ENCODE measurements around the gene TRIM17.

The TRIM17 gene

GRCh38 chr1:228358039-228358763 lies 58.5 kb downstream of the TRIM17 start:
- no peaks in the 10 kb centered on the region for H3F3A ChIP-seq (ENCODE audit: control insufficient read depth, insufficient read depth)

More at GRCh38 chr1:228358039-228358763, 58.5 kb downstream of the TRIM17 start:
- Histone ChIP-seq H3K36me3 (ENCODE audit: control insufficient read depth, low read length) (no peaks in the 10 kb centered on the region), H3K27ac (ENCODE audit: low read depth, low read length) (no peak overlapping the region), H4K20me1 (ENCODE audit: control insufficient read depth, insufficient read depth, low read depth, low read length) (no peaks in the 10 kb centered on the region), H3K79me2 (ENCODE audit: control insufficient read depth, low read length) (no peaks in the 10 kb centered on the region), H3K27me3 (ENCODE audit: control insufficient read depth, low read length) (no peaks in the 10 kb centered on the region), H3K4me3 (ENCODE audit: low read length) (no peak overlapping the region), H3K4me2 (ENCODE audit: low read length) (no peak overlapping the region), H3K9me3 (ENCODE audit: control insufficient read depth, insufficient read depth, low read length) (no peaks in the 10 kb centered on the region), H3K9me2 (replicated peaks; ENCODE audit: control insufficient read depth, low read length) (no peaks in the 10 kb centered on the region), H3K4me1 (ENCODE audit: control insufficient read depth, low read length) (no peaks in the 10 kb centered on the region)
- TF ChIP-seq EZH2phosphoT487 (IDR thresholded peaks at IDR 0.05; ENCODE audit: borderline replicate concordance, low read length) (no peak), CTCF (IDR thresholded peaks at IDR 0.05; ENCODE audit: low read depth, low read length, poor library complexity, severe bottlenecking) (no peak)

Data from DOHH2 (cell line).